K562 (cell line): Measurements from ENCODE around the gene ZNF138.

Experiments
- CREM ChIP-seq: IDR thresholded peaks from 2 replicates; pipeline ENCODE4 v1.6.1; 2014; ENCODE audit warnings: antibody characterized with exemption, low read depth
- EZH2 ChIP-seq: IDR thresholded peaks from 2 replicates; pipeline ENCODE4 v1.6.1; 2012; ENCODE audit warnings: low read depth, mild to moderate bottlenecking, inconsistent platforms, low read length, borderline replicate concordance
- FOXK2 ChIP-seq, 2 experiments: fragments of 450-650 bp; IDR thresholded peaks in 1 of 2; conservative IDR thresholded peaks in 1 of 2; 2 replicates each; pipeline ENCODE4 v1.6.1; 2016; ENCODE audit warnings: low read depth in 2 of 2, mild to moderate bottlenecking in 1 of 2
- JUNB ChIP-seq: fragments of 450-650 bp; formaldehyde crosslinking; conservative IDR thresholded peaks from 2 replicates; pipeline ENCODE4 v1.4.0; 2020; ENCODE audit warnings: mild to moderate bottlenecking
- JUND ChIP-seq, 2 experiments: IDR thresholded peaks; 2 replicates in 1 of 2; 3 replicates in 1 of 2; pipeline ENCODE4 v1.6.1; 2011; ENCODE audit warnings: borderline replicate concordance in 2 of 2, low read depth in 2 of 2, low read length in 2 of 2, improper control_type of control experiment in 1 of 2, missing biosample characterization in 1 of 2, missing genetic modification characterization in 1 of 2, missing genetic modification reagents in 1 of 2
- NFIC ChIP-seq: fragments of 450-650 bp; IDR thresholded peaks from 2 replicates; pipeline ENCODE4 v1.6.1; 2017; ENCODE audit warnings: mild to moderate bottlenecking, inconsistent platforms
- NFYB ChIP-seq: IDR thresholded peaks from 2 replicates; pipeline ENCODE4 v1.6.1; 2011; ENCODE audit warnings: mild to moderate bottlenecking, moderate library complexity; ENCODE audit not compliant: insufficient read length; ENCODE audit errors: extremely low read depth
- NR2C2 ChIP-seq, 2 experiments: fragments of 200-800 bp in 1 of 2; sonication (Bioruptor generic) in 1 of 2; sonication (generic) in 1 of 2; formaldehyde crosslinking in 1 of 2; IDR thresholded peaks; 2 replicates each; pipeline versions ENCODE4 v1.6.1 to v1.8.0; 2016 to 2022; ENCODE audit warnings: mild to moderate bottlenecking in 1 of 2, missing compliant biosample characterization in 1 of 2, missing genetic modification characterization in 1 of 2, missing genetic modification reagents in 1 of 2
- POLR2A ChIP-seq: fragments of 450-650 bp; conservative IDR thresholded peaks from 2 replicates; pipeline ENCODE4 v1.6.1; 2016
- RFX5 ChIP-seq: IDR thresholded peaks from 2 replicates; pipeline ENCODE4 v1.6.1; 2011; ENCODE audit warnings: low read depth, mild to moderate bottlenecking, improper control_type of control experiment, low read length
- STAT5B ChIP-seq: fragments of 250-450 bp; sonication (Bioruptor Pico); IDR thresholded peaks from 2 replicates; pipeline ENCODE4 v1.8.0; 2021; ENCODE audit warnings: mild to moderate bottlenecking, inconsistent platforms
- UBTF ChIP-seq, 2 experiments: IDR thresholded peaks; 2 replicates each; pipeline ENCODE4 v1.6.1; 2012; ENCODE audit warnings: improper control_type of control experiment in 2 of 2, low read depth in 2 of 2, low read length in 2 of 2, borderline replicate concordance in 1 of 2
- TF ChIP-seq, protein P1 (sequence below), 3 experiments: IDR thresholded peaks in 2 of 3; conservative IDR thresholded peaks in 1 of 3; 2 replicates each; pipeline ENCODE4 v1.5.1; 2011 to 2012; ENCODE audit warnings: low read length in 3 of 3, mild to moderate bottlenecking in 3 of 3, control low read depth in 2 of 3, improper control_type of control experiment in 1 of 3, inconsistent platforms in 1 of 3, low read depth in 1 of 3, mixed read lengths in 1 of 3, moderate library complexity in 1 of 3; ENCODE audit not compliant: insufficient read depth in 2 of 3

GRCh38 chr7:64874114-64874513, 79.9 kb downstream of the ZNF138 start:
- TF ChIP-seq NFIC (peak; percentile 47), JUNB (CRISPR knock-in tag) (no peak), JUND (IDR thresholded peaks at IDR 0.05; ENCODE audit: borderline replicate concordance, low read depth, low read length) (no peak), JUND (tag; IDR thresholded peaks at IDR 0.05; ENCODE audit: borderline replicate concordance, low read depth, low read length) (no peak), POLR2A (no peak), FOXK2 (conservative IDR thresholded peaks at IDR 0.05 in 1 of 2, IDR thresholded peaks at IDR 0.05 in 1 of 2; ENCODE audit: low read depth in 2 of 2) (no peak), NFYB (no peak), RFX5 (no peak), NR2C2 (CRISPR knock-in tag; IDR thresholded peaks at IDR 0.05) (no peak), NR2C2 (tag; IDR thresholded peaks at IDR 0.05) (no peak), UBTF (IDR thresholded peaks at IDR 0.05; ENCODE audit: borderline replicate concordance in 1 of 2, low read depth in 2 of 2, low read length in 2 of 2) (no peak), EZH2 (no peak), STAT5B (CRISPR knock-in tag) (no peak), CREM (no peak)
- TF ChIP-seq, protein P1, sequence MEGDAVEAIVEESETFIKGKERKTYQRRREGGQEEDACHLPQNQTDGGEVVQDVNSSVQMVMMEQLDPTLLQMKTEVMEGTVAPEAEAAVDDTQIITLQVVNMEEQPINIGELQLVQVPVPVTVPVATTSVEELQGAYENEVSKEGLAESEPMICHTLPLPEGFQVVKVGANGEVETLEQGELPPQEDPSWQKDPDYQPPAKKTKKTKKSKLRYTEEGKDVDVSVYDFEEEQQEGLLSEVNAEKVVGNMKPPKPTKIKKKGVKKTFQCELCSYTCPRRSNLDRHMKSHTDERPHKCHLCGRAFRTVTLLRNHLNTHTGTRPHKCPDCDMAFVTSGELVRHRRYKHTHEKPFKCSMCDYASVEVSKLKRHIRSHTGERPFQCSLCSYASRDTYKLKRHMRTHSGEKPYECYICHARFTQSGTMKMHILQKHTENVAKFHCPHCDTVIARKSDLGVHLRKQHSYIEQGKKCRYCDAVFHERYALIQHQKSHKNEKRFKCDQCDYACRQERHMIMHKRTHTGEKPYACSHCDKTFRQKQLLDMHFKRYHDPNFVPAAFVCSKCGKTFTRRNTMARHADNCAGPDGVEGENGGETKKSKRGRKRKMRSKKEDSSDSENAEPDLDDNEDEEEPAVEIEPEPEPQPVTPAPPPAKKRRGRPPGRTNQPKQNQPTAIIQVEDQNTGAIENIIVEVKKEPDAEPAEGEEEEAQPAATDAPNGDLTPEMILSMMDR (IDR thresholded peaks at IDR 0.05 in 2 of 3, conservative IDR thresholded peaks at IDR 0.05 in 1 of 3; ENCODE audit: insufficient read depth in 2 of 3, low read depth in 1 of 3, low read length in 3 of 3), result no peak
